Neural cell (in vitro differentiated cells): Measurements from ENCODE around the gene COG4. TPM values are rescaled to one million over a fixed set of nuclear protein-coding genes. Genes with fewer than 3 reads are reported as not detected.

Experiments
- H2AFZ ChIP-seq: fragments of 200-600, 300-800 bp; sonication (generic), shearing (Covaris generic); 2 replicates; pipeline ENCODE4 v1.6.0; 2014; ENCODE audit warnings: low read depth, mild to moderate bottlenecking, antibody characterized with exemption, low read length, moderate library complexity
- H3F3A ChIP-seq: fragments of 200-600 bp; shearing (Covaris generic); 2 replicates; pipeline ENCODE4 v1.6.1; 2016; ENCODE audit warnings: mild to moderate bottlenecking, moderate library complexity, mixed read lengths, antibody characterized with exemption, low read length; ENCODE audit not compliant: insufficient read depth, poor library complexity, severe bottlenecking
- H3K27ac ChIP-seq: fragments of 200-600, 300-800 bp; sonication (generic), shearing (Covaris generic); 2 replicates; pipeline ENCODE4 v1.5.1; 2014; ENCODE audit warnings: mild to moderate bottlenecking, low read length, moderate library complexity
- H3K27me3 ChIP-seq: fragments of 300-800, 200-600 bp; sonication (generic), shearing (Covaris generic); 2 replicates; pipeline ENCODE4 v1.6.0; 2014; ENCODE audit warnings: mild to moderate bottlenecking, low read depth, low read length, moderate library complexity; ENCODE audit not compliant: insufficient read depth
- H3K36me3 ChIP-seq: fragments of 300-800, 200-600 bp; sonication (generic), shearing (Covaris generic); 2 replicates; pipeline ENCODE4 v1.5.1; 2014; ENCODE audit warnings: mild to moderate bottlenecking, antibody characterized with exemption, low read length, moderate library complexity; ENCODE audit not compliant: insufficient read depth
- H3K4me2 ChIP-seq: fragments of 300-800, 200-600 bp; sonication (generic), shearing (Covaris generic); 2 replicates; pipeline ENCODE4 v1.6.0; 2014; ENCODE audit warnings: mild to moderate bottlenecking, low read length
- H3K4me3 ChIP-seq: fragments of 300-800, 200-600 bp; sonication (generic), shearing (Covaris generic); 2 replicates; pipeline ENCODE4 v1.5.1; 2014; ENCODE audit warnings: mild to moderate bottlenecking, low read length, moderate library complexity
- H3K79me2 ChIP-seq: fragments of 200-600 bp; shearing (Covaris generic); replicated peaks from 2 replicates; pipeline ENCODE4 v1.6.0; 2014; ENCODE audit warnings: mild to moderate bottlenecking, low read length, moderate library complexity; ENCODE audit not compliant: insufficient read depth
- H3K9ac ChIP-seq: fragments of 300-800, 200-600 bp; sonication (generic), shearing (Covaris generic); 2 replicates; pipeline ENCODE4 v1.6.1; 2016; ENCODE audit warnings: mild to moderate bottlenecking, low read length, mixed read lengths
- H3K9me2 ChIP-seq: fragments of 200-600 bp; shearing (Covaris generic); 2 replicates; pipeline ENCODE4 v1.6.1; 2016; ENCODE audit warnings: mild to moderate bottlenecking, low read length, mixed read lengths; ENCODE audit not compliant: insufficient read depth
- H3K9me3 ChIP-seq: fragments of 200-600, 300-800 bp; sonication (generic), shearing (Covaris generic); 2 replicates; pipeline ENCODE4 v1.6.1; 2016; ENCODE audit warnings: mild to moderate bottlenecking, mixed run types, low read length, moderate library complexity, mixed read lengths
- H4K20me1 ChIP-seq: fragments of 200-600 bp; shearing (Covaris generic); 2 replicates; pipeline ENCODE4 v1.6.1; 2016; ENCODE audit warnings: mild to moderate bottlenecking, mixed run types; ENCODE audit not compliant: insufficient read depth
- EP300 ChIP-seq: fragments of 450-650 bp; conservative IDR thresholded peaks from 2 replicates; pipeline ENCODE4 v1.6.1; 2014; ENCODE audit warnings: antibody characterized with exemption, mild to moderate bottlenecking, moderate library complexity; ENCODE audit not compliant: poor library complexity, severe bottlenecking
- EZH2 ChIP-seq: fragments of 200-600, 300-800 bp; shearing (Covaris generic), sonication (generic); IDR thresholded peaks from 2 replicates; pipeline ENCODE4 v1.6.1; 2014; ENCODE audit warnings: antibody characterized with exemption, low read length, borderline replicate concordance, mild to moderate bottlenecking; ENCODE audit not compliant: insufficient read depth, poor library complexity, severe bottlenecking
- MXI1 ChIP-seq: fragments of 450-650 bp; conservative IDR thresholded peaks from 2 replicates; pipeline ENCODE4 v1.6.1; 2014; ENCODE audit warnings: antibody characterized with exemption, mild to moderate bottlenecking; ENCODE audit not compliant: poor library complexity, severe bottlenecking
- POLR2AphosphoS5 ChIP-seq: IDR thresholded peaks from 2 replicates; pipeline ENCODE4 v1.6.1; 2012
- RAD21 ChIP-seq: fragments of 450-650 bp; conservative IDR thresholded peaks from 2 replicates; pipeline ENCODE4 v1.6.1; 2014; ENCODE audit warnings: antibody characterized with exemption, mild to moderate bottlenecking, moderate library complexity
- REST ChIP-seq: IDR thresholded peaks from 2 replicates; pipeline ENCODE4 v1.6.1; 2012; ENCODE audit warnings: borderline replicate concordance
- SMC3 ChIP-seq: fragments of 450-650 bp; conservative IDR thresholded peaks from 2 replicates; pipeline ENCODE4 v1.6.1; 2014; ENCODE audit warnings: antibody characterized with exemption, mild to moderate bottlenecking, moderate library complexity; ENCODE audit not compliant: poor library complexity
- TAF1 ChIP-seq: IDR thresholded peaks from 2 replicates; pipeline ENCODE4 v1.6.1; 2012; ENCODE audit warnings: low read depth
- polyA plus RNA-seq: library from polyadenylated mRNA; depleted of rRNA; stranded (reverse); fragments of >200 nt; gene quantifications from 2 replicates; pipeline ENCODE4 v1.2.3, GENCODE V29; 2014
- TF ChIP-seq, protein P1 (sequence below): fragments of 450-650 bp; IDR thresholded peaks from 2 replicates; pipeline ENCODE4 v1.5.1; 2014; ENCODE audit warnings: antibody characterized with exemption, mild to moderate bottlenecking, moderate library complexity; ENCODE audit not compliant: poor library complexity, severe bottlenecking

Gene COG4
- polyA plus RNA-seq, 1 donor from 2014 or later: 185 TPM

- TF ChIP-seq EP300 (no peak), POLR2AphosphoS5 (no peak), EZH2 (no peak), SMC3 (no peak), RAD21 (no peak)
- Histone ChIP-seq H3K9ac (no peak overlapping the region), H3K79me2 (no peaks in the 10 kb centered on the region), H4K20me1 (no peaks in the 10 kb centered on the region), H3K4me2 (no peak overlapping the region), H3K4me3 (no peak overlapping the region), H3K27ac (no peak overlapping the region), H3K9me2 (no peaks in the 10 kb centered on the region), H3K36me3 (no peaks in the 10 kb centered on the region), H3K27me3 (no peaks in the 10 kb centered on the region), H3F3A (no peaks in the 10 kb centered on the region), H2AFZ (no peak overlapping the region), H3K9me3 (no peaks in the 10 kb centered on the region)
Measured at GRCh38 chr16:70455910-70456309, 67.4 kb downstream of the COG4 start.

DNA sequence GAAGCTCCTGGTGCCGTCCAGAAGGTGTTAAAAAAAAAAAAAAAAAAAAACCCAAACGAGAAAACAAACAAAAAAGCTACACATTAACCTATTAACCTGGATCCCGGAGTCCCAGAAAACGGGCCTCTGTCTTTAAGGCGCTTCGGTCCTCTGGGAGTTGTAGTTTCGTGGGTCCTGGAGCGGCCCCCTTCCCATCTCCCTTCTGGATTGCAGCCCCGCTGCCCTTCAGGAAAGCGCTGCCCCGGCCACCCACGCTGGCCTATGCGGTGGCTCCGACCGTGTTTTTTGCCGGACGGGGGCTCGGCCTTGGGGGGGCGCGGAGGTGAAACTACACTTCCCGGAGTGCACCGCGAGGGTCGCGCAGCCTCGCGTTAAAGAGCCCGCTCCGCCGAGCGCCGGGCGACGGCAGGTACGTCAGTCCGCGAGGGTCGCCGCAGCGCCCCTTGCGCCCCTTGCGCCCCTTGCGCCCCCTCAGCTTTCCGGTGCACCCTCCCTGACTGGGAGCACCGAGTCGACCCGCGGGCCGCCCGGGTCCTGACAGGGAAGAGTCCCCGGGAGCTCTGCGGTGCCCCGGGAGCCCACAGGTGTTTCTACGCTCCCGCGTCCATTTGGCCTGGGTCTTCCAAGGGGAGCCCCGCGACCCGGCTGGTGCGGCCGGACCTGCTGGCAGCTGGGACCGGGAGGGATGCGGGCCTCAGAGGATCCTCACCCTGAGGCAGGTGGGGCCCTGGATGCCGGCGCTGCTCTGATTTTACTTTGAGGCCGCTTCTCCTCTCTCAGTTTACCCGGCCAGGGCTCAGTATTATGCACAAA is 68.9 kb downstream of the COG4 start, which contains the start of gene FCSK:
FCSK (plus strand) TSS at position 374 of the 813 bp plus-strand sequence. CDS start 8,596 bp downstream, outside the sequence.
- Histone ChIP-seq H3K4me2 (peak within 1 kb of the TSS; percentile 81), H3F3A (no peaks in the 10 kb centered on the region), H3K9me3 (no peaks in the 10 kb centered on the region), H3K9ac (peak within 1 kb of the TSS; percentile 95), H3K27ac (peak within 1 kb of the TSS; percentile 92), H3K4me3 (peak within 1 kb of the TSS; percentile 96), H3K79me2 (no peaks in the 10 kb centered on the region), H2AFZ (peak within 1 kb of the TSS; percentile 97), H3K36me3 (no peaks in the 10 kb centered on the region), H3K27me3 (no peaks in the 10 kb centered on the region), H3K9me2 (no peaks in the 10 kb centered on the region), H4K20me1 (no peaks in the 10 kb centered on the region)
- TF ChIP-seq EZH2: no peak
- TF ChIP-seq POLR2AphosphoS5: peak; percentile 33
- TF ChIP-seq REST: no peak
- peak; percentile 57 for TF ChIP-seq MXI1
- peak; percentile 59 for TF ChIP-seq SMC3
- TF ChIP-seq RAD21: peak; percentile 55
- TF ChIP-seq EP300: no peak
- TF ChIP-seq, protein P1, sequence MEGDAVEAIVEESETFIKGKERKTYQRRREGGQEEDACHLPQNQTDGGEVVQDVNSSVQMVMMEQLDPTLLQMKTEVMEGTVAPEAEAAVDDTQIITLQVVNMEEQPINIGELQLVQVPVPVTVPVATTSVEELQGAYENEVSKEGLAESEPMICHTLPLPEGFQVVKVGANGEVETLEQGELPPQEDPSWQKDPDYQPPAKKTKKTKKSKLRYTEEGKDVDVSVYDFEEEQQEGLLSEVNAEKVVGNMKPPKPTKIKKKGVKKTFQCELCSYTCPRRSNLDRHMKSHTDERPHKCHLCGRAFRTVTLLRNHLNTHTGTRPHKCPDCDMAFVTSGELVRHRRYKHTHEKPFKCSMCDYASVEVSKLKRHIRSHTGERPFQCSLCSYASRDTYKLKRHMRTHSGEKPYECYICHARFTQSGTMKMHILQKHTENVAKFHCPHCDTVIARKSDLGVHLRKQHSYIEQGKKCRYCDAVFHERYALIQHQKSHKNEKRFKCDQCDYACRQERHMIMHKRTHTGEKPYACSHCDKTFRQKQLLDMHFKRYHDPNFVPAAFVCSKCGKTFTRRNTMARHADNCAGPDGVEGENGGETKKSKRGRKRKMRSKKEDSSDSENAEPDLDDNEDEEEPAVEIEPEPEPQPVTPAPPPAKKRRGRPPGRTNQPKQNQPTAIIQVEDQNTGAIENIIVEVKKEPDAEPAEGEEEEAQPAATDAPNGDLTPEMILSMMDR: peak; percentile 60
- no peak for TF ChIP-seq TAF1
